K562 (cell line): ENCODE measurements around the gene LGALS12. TPM values are rescaled to one million over a fixed set of nuclear protein-coding genes. Genes with fewer than 3 reads are reported as not detected.

Source experiments
- ATAC-seq: fragments of 200-7000 bp; cut with Tn5 transposase; 3 replicates; pipeline ENCODE4 v1.9.1; 2020; ENCODE audit warnings: moderate library complexity
- BruUV-seq: library from RNA; stranded (reverse); fragments of 400-500 nt; replicated peaks from 2 replicates; lab custom pipeline; 2021; lab: Mats Ljungman, UMichigan
- CTCF ChIA-PET: fragments of 300-600 bp; formaldehyde crosslinking; extraction: SDS; loops from one replicate; lab custom pipeline; 2021; ENCODE audit warnings: low intra/inter-chr PET ratio; lab: Yijun Ruan, JAX
- POLR2A ChIA-PET: fragments of 300-600, 350-650 bp; sonication (Branson Sonifier 250); formaldehyde crosslinking; extraction: SDS; loops from one replicate; lab custom pipeline; 2021; ENCODE audit warnings: antibody characterized with exemption, inconsistent platforms; lab: Yijun Ruan, JAX
- DNase-seq, 4 experiments: peaks; one replicate each; pipeline versions ENCODE4 v3.0.0 to v3.0.0-alpha.2; 2011 to 2018; ENCODE audit warnings: low spot score in 3 of 4, mixed read lengths in 3 of 4; ENCODE audit errors: extremely low read depth in 1 of 4
- FAIRE-seq: peaks from 2 replicates; lab custom pipeline; 2011; peaks lifted over from hg19 to GRCh38; lab: Jason Lieb, UNC
- H2AFZ ChIP-seq: 2 replicates; pipeline ENCODE4 v1.6.0; 2011; ENCODE audit warnings: low read depth, low read length, control low read depth, inconsistent platforms
- H3K27ac ChIP-seq: fragments of 200-600 bp; 3 replicates; pipeline ENCODE4 v1.8.0; 2011; ENCODE audit warnings: low read depth, mild to moderate bottlenecking, control low read depth, inconsistent platforms, low read length, moderate library complexity, mixed read lengths; ENCODE audit errors: extremely low read depth
- H3K27me3 ChIP-seq, 2 experiments: fragments of 300-600 bp in 1 of 2; 2 replicates in 1 of 2; 3 replicates in 1 of 2; pipeline versions ENCODE4 v1.6.0 to v1.8.0; 2011; ENCODE audit warnings: inconsistent platforms in 2 of 2, low read length in 2 of 2, mild to moderate bottlenecking in 1 of 2, mixed read lengths in 1 of 2, moderate library complexity in 1 of 2; ENCODE audit not compliant: control insufficient read depth in 2 of 2, insufficient read depth in 2 of 2
- H3K36me3 ChIP-seq: fragments of 300-600 bp; 3 replicates; pipeline ENCODE4 v1.8.0; 2011; ENCODE audit warnings: mild to moderate bottlenecking, low read length, inconsistent platforms; ENCODE audit not compliant: control insufficient read depth, insufficient read depth
- H3K4me1 ChIP-seq, 2 experiments: fragments of 200-600 bp in 1 of 2; replicated peaks in 1 of 2; 2 replicates in 1 of 2; 3 replicates in 1 of 2; pipeline versions ENCODE4 v1.5.1 to v1.8.0; 2011; ENCODE audit warnings: inconsistent platforms in 2 of 2, low read length in 2 of 2, mild to moderate bottlenecking in 1 of 2, mixed read lengths in 1 of 2, moderate library complexity in 1 of 2; ENCODE audit not compliant: control insufficient read depth in 2 of 2, insufficient read depth in 2 of 2
- H3K4me2 ChIP-seq: 2 replicates; pipeline ENCODE4 v1.6.1; 2011; ENCODE audit warnings: low read length, control low read depth, inconsistent platforms, mixed read lengths; ENCODE audit not compliant: insufficient read depth
- H3K4me3 ChIP-seq: fragments of 200-600 bp; sonication (generic), shearing (Covaris generic); 2 replicates; pipeline ENCODE4 v1.5.1; 2016; ENCODE audit warnings: control low read depth, inconsistent platforms
- H3K79me2 ChIP-seq: fragments of 200-600 bp; 3 replicates; pipeline ENCODE4 v1.8.0; 2011; ENCODE audit warnings: low read length, inconsistent platforms; ENCODE audit not compliant: control insufficient read depth, insufficient read depth
- H3K9ac ChIP-seq, 2 experiments: 2 replicates each; pipeline versions ENCODE4 v1.6.0 to v1.6.1; 2011; ENCODE audit warnings: low read depth in 2 of 2, low read length in 2 of 2, control low read depth in 1 of 2, inconsistent platforms in 1 of 2, mild to moderate bottlenecking in 1 of 2, mixed read lengths in 1 of 2; ENCODE audit not compliant: insufficient read depth in 1 of 2
- H3K9me1 ChIP-seq: one replicate; pipeline ENCODE4 v1.6.0; 2011; ENCODE audit warnings: inconsistent platforms, mild to moderate bottlenecking, low read length, moderate library complexity; ENCODE audit not compliant: control insufficient read depth, insufficient read depth
- H3K9me3 ChIP-seq: replicated peaks from 2 replicates; pipeline ENCODE4 v1.5.1; 2011; ENCODE audit warnings: low read depth, low read length, inconsistent platforms; ENCODE audit not compliant: control insufficient read depth, insufficient read depth
- H4K20me1 ChIP-seq: replicated peaks from 2 replicates; pipeline ENCODE4 v1.6.1; 2011; ENCODE audit warnings: low read length, inconsistent platforms, mixed read lengths; ENCODE audit not compliant: control insufficient read depth, insufficient read depth
- CC2D1A ChIP-seq: fragments of 450-650 bp; IDR thresholded peaks from 2 replicates; pipeline ENCODE4 v1.6.1; 2017; ENCODE audit warnings: mild to moderate bottlenecking
- CREM ChIP-seq: IDR thresholded peaks from 2 replicates; pipeline ENCODE4 v1.6.1; 2014; ENCODE audit warnings: antibody characterized with exemption, low read depth
- GMEB1 ChIP-seq: fragments of 250-450 bp; sonication (Bioruptor Pico); IDR thresholded peaks from 2 replicates; pipeline ENCODE4 v1.4.0; 2020; ENCODE audit warnings: mild to moderate bottlenecking
- HDAC1 ChIP-seq, 2 experiments: fragments of 450-650 bp; IDR thresholded peaks; 2 replicates each; pipeline ENCODE4 v1.6.1; 2016 to 2017; ENCODE audit warnings: inconsistent platforms in 1 of 2, mild to moderate bottlenecking in 1 of 2, moderate library complexity in 1 of 2
- HES1 ChIP-seq: fragments of 450-650 bp; IDR thresholded peaks from 2 replicates; pipeline ENCODE4 v1.6.1; 2016; ENCODE audit warnings: low read depth, mild to moderate bottlenecking, moderate library complexity
- HEY1 ChIP-seq: fragments of 250-450 bp; sonication (Bioruptor Pico); IDR thresholded peaks from 2 replicates; pipeline ENCODE4 v1.5.0; 2020; ENCODE audit warnings: mild to moderate bottlenecking, moderate library complexity, borderline replicate concordance
- KLF13 ChIP-seq: fragments of 450-650 bp; IDR thresholded peaks from 2 replicates; pipeline ENCODE4 v1.6.1; 2016; ENCODE audit warnings: missing genetic modification characterization, low read depth, mild to moderate bottlenecking, missing compliant biosample characterization, moderate library complexity, borderline replicate concordance
- MAFF ChIP-seq: IDR thresholded peaks from 2 replicates; pipeline ENCODE4 v1.6.1; 2012; ENCODE audit warnings: low read length, improper control_type of control experiment
- MTF1 ChIP-seq: fragments of 250-450 bp; sonication (Bioruptor Pico); IDR thresholded peaks from 2 replicates; pipeline ENCODE4 v1.9.0; 2021; ENCODE audit warnings: moderate library complexity, mild to moderate bottlenecking, inconsistent platforms, borderline replicate concordance
- MYC ChIP-seq, 2 experiments: fragments of 250-450 bp in 1 of 2; sonication (Bioruptor Pico) in 1 of 2; IDR thresholded peaks; 2 replicates each; pipeline versions ENCODE4 v1.5.1 to v1.6.1; 2012 to 2021; ENCODE audit warnings: low read depth in 2 of 2, borderline replicate concordance in 1 of 2, improper control_type of control experiment in 1 of 2, low read length in 1 of 2, mild to moderate bottlenecking in 1 of 2, moderate library complexity in 1 of 2
- SIRT6 ChIP-seq: IDR thresholded peaks from one replicate; pipeline ENCODE4 v1.6.1; 2012; ENCODE audit warnings: low read depth, mild to moderate bottlenecking, control low read depth, inconsistent platforms, low read length, moderate library complexity
- THAP7 ChIP-seq: fragments of 250-450 bp; sonication (Bioruptor Pico); IDR thresholded peaks from 2 replicates; pipeline ENCODE4 v1.5.0; 2021
- TRIM24 ChIP-seq, 2 experiments: fragments of 450-650 bp; IDR thresholded peaks; 2 replicates each; pipeline ENCODE4 v1.6.1; 2016
- ZKSCAN3 ChIP-seq: fragments of 250-450 bp; sonication (Bioruptor Pico); IDR thresholded peaks from 2 replicates; pipeline ENCODE4 v1.4.0; 2020
- ZNF143 ChIP-seq: sonication (generic); formaldehyde crosslinking; IDR thresholded peaks from 2 replicates; pipeline ENCODE4 v1.9.0; 2022; ENCODE audit warnings: mild to moderate bottlenecking, missing genetic modification reagents
- ZNF280B ChIP-seq: fragments of 250-450 bp; sonication (Bioruptor Pico); IDR thresholded peaks from 2 replicates; pipeline ENCODE4 v1.5.1; 2021; ENCODE audit warnings: mild to moderate bottlenecking
- ZNF449 ChIP-seq: fragments of 250-450 bp; sonication (Bioruptor Pico); IDR thresholded peaks from 2 replicates; pipeline ENCODE4 v1.8.0; 2022; ENCODE audit warnings: moderate library complexity, mild to moderate bottlenecking, inconsistent platforms
- WGBS: fragments of 100-300 bp; shearing (Covaris generic); methylation state at CpG from one replicate; pipeline ENCODE4 v1.1.6; 2016; ENCODE audit warnings: low coverage, mixed read lengths; ENCODE audit not compliant: insufficient coverage; ENCODE audit errors: missing lambda C conversion rate; 5-methylcytosine and 5-hydroxymethylcytosine counted together
- in situ Hi-C: fragments of 300-500 bp; cut with MboI; formaldehyde crosslinking; loops from 4 replicates; pipeline ENCODE4 v1.15.0; 2018; ENCODE audit warnings: inconsistent platforms, mixed read lengths
- intact Hi-C: fragments of 100-400 bp; cut with micrococcal nuclease; formaldehyde crosslinking; loops from 2 replicates; pipeline ENCODE4 v1.14.2; 2022
- polyA plus RNA-seq, 8 experiments: library from polyadenylated mRNA; depleted of rRNA in 4 of 8; stranded (reverse) in 5 of 8; unstranded in 3 of 8; fragments of >200 nt; fragmentation: Nextera tagmentation in 2 of 8; fragmentation: Illumina TruSeq in 1 of 8; extraction: Ambion mirVana in 2 of 8; extraction: Trizol in 1 of 8; gene quantifications; 2 replicates each; pipeline versions ENCODE4 v1.2.1 to v1.2.3, GENCODE V29; 2011 to 2014; ENCODE audit warnings: inconsistent platforms in 1 of 8, missing spikeins in 1 of 8
- total RNA-seq, 7 experiments: library from RNA; depleted of rRNA in 6 of 7; stranded (reverse); fragments of >200 nt in 6 of 7; fragmentation: Illumina TruSeq in 2 of 7; extraction: Trizol in 2 of 7; gene quantifications; 2 replicates each; pipeline versions ENCODE4 v1.2.1 to v1.2.3, GENCODE V29; 2011 to 2021; ENCODE audit warnings: low replicate concordance in 1 of 7

The LGALS12 gene
- total and polyA plus RNA-seq, 9 of the 15 experiments (the other 6 are each of a cell fraction or from before 2014, with no cell fraction given): 0.66 to 8.0 (median 5.0) TPM

GRCh38 chr11:63518548-63518947 is 12.7 kb downstream of the LGALS12 start:
- Histone ChIP-seq H3K4me2 (peak overlapping the region; percentile 35; the same call in 1 of the 2 replicates), H3K36me3 (no peaks in the 10 kb centered on the region), H2AFZ (no peak overlapping the region), H3K4me1 (peaks cover 16 to 29% of the 10 kb centered on the region in 2 experiments), H3K79me2 (no peaks in the 10 kb centered on the region), H4K20me1 (no peaks in the 10 kb centered on the region), H3K27ac (peak overlapping the region; percentile 3; the same call in 1 of the 3 replicates), H3K4me3 (no peak overlapping the region), H3K9ac (peak overlapping the region in 1 of 2 experiments; percentile 17; a peak in 1 of 4 replicates), H3K9me1 (no peaks in the 10 kb centered on the region), H3K9me3 (no peaks in the 10 kb centered on the region; the same call in 1 of the 2 replicates), H3K27me3 (no peaks in the 10 kb centered on the region)
- ChIA-PET POLR2A (interaction anchor here (0.7 to 3.0 kb wide), 5 partner anchors 11 to 79 kb away, joined by 3 to 11 read pairs (median 5); partner anchors contain the start of gene PLAAT4), CTCF (no interaction called here)
- in situ Hi-C loops (no loop called here), intact Hi-C loops (no loop called here)
- BruUV-seq: no TSS peak
- WGBS: 0% methylated on average over 1 of the region's 1 CpG
- ATAC-seq (peak; percentile 51), FAIRE-seq (peak; percentile 67), DNase-seq (peak in 2 of 4 experiments; percentile 18 to 64)
- TF ChIP-seq ZNF280B (CRISPR knock-in tag) (no peak), MYC (IDR thresholded peaks at IDR 0.05; ENCODE audit: low read depth, low read length) (no peak), MYC (CRISPR knock-in tag; IDR thresholded peaks at IDR 0.05; ENCODE audit: borderline replicate concordance, low read depth) (no peak), CC2D1A (no peak), THAP7 (no peak), HDAC1 (IDR thresholded peaks at IDR 0.05) (peak in 1 of 2 experiments; percentile 26; a peak in 1 of 4 replicates), TRIM24 (IDR thresholded peaks at IDR 0.05) (peak in 1 of 2 experiments; percentile 68; a peak in 1 of 4 replicates), HES1 (0 out of 2 replicates have a peak, but pooled peaks have one; percentile 11), CREM (peak; percentile 66), HEY1 (CRISPR knock-in tag) (0 out of 2 replicates have a peak, but pooled peaks have one; percentile 42), SIRT6 (no peak), ZKSCAN3 (CRISPR knock-in tag) (no peak), MTF1 (no peak), MAFF (no peak), ZNF449 (CRISPR knock-in tag) (no peak), ZNF143 (no peak), KLF13 (no peak), GMEB1 (CRISPR knock-in tag) (no peak)
